GM18907 (cell line): Measurements from ENCODE around the gene TEX264.

ENCODE experiments used
- ATAC-seq: cut with Tn5 transposase; IDR thresholded peaks from one replicate; pipeline ENCODE4 v1.9.1; 2021; ENCODE audit warnings: mild to moderate bottlenecking, moderate library complexity; ENCODE audit not compliant: unreplicated experiment

TEX264 gene

GRCh38 chr3:51691949-51692348, 20.9 kb downstream of the TEX264 start:
- ATAC-seq = no peak

- no peak for ATAC-seq
These were observed 21.9 kb downstream of the TEX264 start for GRCh38 chr3:51692980-51693395.

GRCh38 chr3:51696954-51697353, 25.9 kb downstream of the TEX264 start:
- no peak for ATAC-seq

DNA sequence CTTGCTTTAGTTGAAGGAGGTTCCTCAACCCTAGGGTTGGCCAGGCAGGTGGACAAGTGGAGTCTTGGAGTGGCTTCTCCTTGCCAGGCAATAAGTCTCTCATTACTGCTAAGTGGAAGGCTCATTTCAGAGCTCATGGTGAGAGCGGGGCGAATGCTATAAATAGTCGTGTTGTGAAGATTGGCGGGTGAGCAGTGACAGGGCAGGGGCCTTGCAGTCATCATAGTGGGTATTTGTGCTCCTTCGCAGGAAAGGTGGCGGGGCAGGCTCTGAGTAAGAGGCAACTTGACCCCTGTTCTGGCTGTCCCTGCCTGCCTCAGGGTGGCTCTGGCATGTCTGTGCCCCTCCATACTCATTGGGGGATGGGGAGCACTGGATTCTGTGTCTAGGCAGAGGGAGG, 27.2 kb downstream of the TEX264 start:
- no peak for ATAC-seq

- ATAC-seq = no peak
These were observed 29.4 kb downstream of the TEX264 start for GRCh38 chr3:51700403-51700802.

- ATAC-seq = no peak
These were observed 31.1 kb downstream of the TEX264 start for GRCh38 chr3:51702156-51702555.

DNA sequence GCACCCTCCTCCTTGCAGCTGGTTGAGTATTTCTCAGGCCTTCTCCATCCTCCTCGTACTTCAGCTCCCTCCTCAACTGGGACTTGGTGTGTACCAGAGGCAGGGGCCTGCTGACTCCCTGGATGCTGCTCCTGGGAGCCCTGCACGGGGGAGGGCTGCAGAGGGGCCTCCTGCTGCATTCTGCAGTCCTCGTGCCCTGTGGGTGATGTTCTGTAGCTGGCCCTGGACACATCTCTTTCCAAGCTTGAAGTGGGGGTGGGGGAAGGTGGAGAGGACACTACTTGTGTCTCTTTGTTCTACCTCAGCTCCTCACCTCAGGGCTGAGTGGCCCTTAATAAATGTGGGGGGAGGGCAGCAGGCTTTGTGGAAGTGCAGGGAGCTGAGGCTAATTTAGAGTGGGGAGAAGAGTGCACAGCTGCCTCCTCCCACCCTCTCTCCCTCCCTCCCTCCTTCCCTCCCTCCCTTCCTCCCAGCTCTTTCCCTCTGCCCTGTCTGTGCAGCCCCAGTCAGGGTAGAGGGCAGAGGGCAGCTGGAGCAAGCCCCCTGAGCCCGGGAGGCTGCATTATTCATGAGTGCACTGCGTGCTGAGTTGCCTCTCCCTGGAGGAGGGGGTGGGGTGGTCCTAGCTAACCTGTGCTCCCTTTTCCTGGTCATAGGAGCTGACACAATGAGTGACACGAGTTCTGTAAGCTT, 32.2 kb downstream of the TEX264 start:
- no peak for ATAC-seq

DNA sequence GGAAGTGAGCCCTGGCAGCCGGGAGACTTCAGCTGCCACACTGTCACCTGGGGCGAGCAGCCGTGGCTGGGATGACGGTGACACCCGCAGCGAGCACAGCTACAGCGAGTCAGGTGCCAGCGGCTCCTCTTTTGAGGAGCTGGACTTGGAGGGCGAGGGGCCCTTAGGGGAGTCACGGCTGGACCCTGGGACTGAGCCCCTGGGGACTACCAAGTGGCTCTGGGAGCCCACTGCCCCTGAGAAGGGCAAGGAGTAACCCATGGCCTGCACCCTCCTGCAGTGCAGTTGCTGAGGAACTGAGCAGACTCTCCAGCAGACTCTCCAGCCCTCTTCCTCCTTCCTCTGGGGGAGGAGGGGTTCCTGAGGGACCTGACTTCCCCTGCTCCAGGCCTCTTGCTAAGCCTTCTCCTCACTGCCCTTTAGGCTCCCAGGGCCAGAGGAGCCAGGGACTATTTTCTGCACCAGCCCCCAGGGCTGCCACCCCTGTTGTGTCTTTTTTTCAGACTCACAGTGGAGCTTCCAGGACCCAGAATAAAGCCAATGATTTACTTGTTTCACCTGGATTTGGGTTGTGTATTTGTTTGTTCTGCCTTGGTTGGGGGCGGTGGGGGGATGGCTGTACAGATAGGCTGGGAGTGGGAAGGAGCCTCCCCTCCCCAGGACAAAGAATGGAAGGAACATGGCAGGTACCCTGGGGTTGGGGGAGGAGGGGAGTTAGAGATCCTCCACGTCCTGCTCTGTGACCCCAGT, 32.9 kb downstream of the TEX264 start:
- ATAC-seq = no peak

DNA sequence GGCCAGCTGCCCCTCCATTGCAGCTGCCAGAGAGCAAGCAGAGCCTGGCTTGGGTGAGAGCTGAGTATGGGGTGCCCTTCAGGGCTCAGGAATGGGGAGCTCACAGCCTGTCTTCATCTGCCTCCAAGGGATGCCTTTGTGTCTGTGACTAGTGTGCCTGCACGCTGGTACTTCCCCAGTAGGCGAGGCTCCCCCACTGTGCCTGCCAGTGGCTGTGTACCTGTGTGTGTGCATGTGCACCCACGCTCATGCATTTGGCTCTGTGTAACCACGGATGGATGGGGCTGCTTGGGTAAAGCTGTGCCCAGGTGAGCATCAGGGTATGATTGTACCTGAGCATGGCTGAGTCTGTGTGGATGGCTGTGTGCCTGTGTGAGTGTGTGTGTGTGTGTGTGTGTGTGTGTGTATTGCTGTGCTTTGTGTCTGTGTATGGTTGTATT, 33.5 kb downstream of the TEX264 start:
- no peak for ATAC-seq

- no peak for ATAC-seq
These were observed 34.4 kb downstream of the TEX264 start for GRCh38 chr3:51705276-51706020.

DNA sequence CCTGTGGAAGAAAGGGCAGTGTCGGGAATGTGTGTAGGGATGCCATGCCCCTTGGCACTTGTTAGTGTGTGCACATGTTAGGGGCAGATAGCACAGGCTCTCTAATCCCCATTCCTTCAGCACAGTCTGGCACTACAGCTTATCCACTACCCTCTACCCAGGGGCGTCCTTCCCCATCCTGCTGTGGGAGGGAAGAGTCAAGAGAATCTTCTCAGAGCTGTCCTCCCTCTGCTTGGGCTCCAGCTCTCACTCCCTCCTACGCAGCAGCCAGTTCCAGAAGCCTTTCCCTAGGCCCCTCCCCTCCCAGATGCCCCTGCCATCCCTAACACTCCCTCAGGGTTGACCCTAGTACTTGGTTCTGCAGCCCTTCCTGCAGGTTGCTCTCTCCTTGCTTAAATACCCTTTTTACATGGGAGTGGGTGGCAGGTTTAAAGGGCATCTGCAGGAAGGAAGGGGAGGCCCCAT, 35.0 kb downstream of the TEX264 start:
- no peak for ATAC-seq

- ATAC-seq = no peak
These were observed 36.0 kb downstream of the TEX264 start, which contains the start of gene GRM2 for GRCh38 chr3:51706788-51707731. GRM2 (plus strand) TSS chr3:51707068; CDS start chr3:51708984, 1,916 bp downstream.

DNA sequence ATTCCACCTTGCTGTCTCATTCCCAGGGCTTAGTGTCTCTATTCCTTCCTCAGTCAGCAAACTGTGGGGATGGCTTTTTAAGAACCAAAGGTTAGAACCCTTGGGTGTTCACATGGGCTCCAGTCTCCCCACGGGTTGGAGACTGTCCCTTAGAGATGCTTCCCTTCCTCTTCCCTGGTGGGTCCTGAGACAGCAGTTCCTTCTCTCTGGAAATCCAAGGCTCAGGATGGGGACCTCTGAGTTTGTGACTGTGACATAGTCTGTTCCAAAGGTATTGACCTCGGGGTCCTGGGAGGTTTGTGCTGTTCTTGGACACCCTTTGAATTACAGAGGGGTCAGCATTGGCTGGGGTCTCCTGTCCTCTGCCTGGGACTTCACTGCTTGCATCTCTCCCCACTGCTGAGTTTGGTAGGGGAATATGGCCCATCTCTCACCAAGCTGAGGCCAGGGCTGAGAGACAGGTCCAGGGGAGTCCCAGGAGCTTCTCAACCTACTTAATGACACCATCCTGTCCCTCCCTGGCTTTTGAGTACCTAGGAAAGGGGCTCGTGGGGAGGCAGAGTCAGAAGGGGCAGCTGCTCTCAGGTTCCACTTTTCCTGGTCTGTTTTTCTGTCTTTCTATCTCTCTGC, 37.3 kb downstream of the TEX264 start:
- no peak for ATAC-seq

DNA sequence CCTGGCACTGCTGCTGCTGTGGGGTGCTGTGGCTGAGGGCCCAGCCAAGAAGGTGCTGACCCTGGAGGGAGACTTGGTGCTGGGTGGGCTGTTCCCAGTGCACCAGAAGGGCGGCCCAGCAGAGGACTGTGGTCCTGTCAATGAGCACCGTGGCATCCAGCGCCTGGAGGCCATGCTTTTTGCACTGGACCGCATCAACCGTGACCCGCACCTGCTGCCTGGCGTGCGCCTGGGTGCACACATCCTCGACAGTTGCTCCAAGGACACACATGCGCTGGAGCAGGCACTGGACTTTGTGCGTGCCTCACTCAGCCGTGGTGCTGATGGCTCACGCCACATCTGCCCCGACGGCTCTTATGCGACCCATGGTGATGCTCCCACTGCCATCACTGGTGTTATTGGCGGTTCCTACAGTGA, 38.0 kb downstream of the TEX264 start:
- no peak for ATAC-seq

DNA sequence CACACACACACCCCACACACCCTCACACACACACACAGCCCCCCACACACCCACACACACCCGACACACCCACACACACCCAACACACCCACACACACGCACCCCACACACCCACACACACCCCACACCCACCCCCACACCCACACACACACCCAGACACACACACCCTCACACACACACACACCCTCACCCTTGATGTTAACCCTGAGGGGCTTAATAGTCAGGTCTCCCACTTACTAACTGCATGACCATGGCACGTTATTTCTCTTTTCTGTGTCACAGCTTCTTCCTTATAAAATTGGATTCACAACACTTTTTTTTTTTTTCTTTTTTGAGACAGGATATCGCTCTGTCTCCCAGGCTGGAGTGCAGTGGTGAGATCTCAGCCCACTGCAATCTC, 38.6 kb downstream of the TEX264 start:
- no peak for ATAC-seq

- no peak for ATAC-seq
These were observed 39.7 kb downstream of the TEX264 start for GRCh38 chr3:51710631-51711351.

- no peak for ATAC-seq
These were observed 40.4 kb downstream of the TEX264 start for GRCh38 chr3:51711352-51712037.

DNA sequence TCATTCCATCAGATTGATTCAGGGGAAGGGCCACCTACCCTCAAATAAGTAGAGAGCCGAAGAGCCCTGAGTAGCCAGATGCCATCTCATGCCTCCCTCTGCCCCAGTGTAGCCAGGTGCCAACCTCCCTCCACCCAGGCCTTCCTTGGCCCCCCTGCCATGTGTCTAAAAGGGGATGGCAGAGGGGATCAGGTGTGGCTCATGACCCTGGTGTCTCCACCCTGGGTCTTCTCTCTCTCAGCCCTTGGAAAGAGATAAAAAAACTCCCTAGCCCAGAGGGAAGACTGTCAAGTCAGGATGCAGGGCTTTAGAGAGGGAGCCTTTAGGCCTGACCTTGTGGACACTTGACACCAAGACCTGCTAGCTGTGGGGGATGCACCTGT, 41.0 kb downstream of the TEX264 start:
- no peak for ATAC-seq

- ATAC-seq = no peak
These were observed 41.5 kb downstream of the TEX264 start for GRCh38 chr3:51712511-51712931.
